MV-4-11 (cell line): ENCODE results near the gene NALCN.

Source experiments
- DNase-seq: peaks from one replicate; lab custom pipeline; 2025; lab: John Stamatoyannopoulos, UW

Gene NALCN

DNA sequence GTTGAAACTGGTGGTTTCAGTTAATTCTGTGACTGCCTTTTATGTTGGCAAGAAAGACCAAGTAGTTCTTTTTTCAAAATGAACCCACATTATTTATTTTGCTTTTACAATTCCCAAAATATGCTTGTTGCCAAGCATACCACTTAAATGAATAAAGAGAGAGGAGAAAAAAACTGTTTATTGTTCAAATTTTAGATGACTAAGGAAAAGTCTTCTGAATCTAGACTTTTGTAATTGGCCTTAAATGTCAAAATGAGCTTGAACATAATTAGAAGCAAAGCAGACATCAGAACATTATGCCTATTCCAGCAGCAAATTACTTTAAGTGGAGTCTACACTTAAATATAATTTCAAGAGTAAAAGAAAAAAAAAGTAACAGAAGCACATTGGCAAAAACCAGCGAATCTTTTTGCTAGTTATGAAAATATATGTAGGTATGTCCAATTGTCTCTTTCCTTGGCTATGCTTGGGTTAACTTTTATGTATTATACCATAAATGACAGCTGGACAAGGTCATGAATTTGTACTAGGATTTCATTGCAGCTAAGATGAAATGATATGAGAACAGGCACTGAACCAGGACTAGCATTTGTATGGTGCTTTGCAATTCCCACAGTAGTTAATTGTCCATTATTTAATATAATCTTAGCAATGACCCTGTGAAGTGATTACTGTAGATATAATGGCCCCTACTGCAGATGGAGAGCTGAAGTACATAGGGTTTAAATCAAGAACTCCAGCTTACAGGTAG, 211.9 kb downstream of the NALCN start:
- no peak for DNase-seq

GRCh38 chr13:101202590-101202989, 213.7 kb downstream of the NALCN start:
- DNase-seq: no peak

GRCh38 chr13:101190976-101191375, 225.3 kb downstream of the NALCN start:
- DNase-seq: no peak

DNA sequence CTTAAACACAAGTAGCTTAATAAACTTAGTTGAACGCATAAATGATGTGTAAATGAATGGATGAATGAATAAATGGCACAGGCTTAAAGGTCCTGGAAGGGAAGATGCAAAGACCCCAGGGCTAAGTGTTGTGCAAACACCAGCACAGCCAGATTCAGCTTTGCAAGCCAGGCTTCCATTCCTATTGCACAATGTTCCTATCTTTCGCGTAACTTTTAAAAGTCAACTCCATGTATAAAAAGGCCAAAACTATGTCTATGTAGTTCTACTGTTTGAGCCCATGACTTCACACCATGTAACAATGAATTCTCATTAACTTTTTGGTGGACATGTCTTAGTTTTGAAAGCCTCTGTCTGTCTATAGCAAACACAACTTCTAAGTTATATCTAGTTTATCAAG, 226.0 kb downstream of the NALCN start:
- DNase-seq: peak; percentile 1

GRCh38 chr13:101185606-101186005, 230.7 kb downstream of the NALCN start:
- DNase-seq: no peak

DNA sequence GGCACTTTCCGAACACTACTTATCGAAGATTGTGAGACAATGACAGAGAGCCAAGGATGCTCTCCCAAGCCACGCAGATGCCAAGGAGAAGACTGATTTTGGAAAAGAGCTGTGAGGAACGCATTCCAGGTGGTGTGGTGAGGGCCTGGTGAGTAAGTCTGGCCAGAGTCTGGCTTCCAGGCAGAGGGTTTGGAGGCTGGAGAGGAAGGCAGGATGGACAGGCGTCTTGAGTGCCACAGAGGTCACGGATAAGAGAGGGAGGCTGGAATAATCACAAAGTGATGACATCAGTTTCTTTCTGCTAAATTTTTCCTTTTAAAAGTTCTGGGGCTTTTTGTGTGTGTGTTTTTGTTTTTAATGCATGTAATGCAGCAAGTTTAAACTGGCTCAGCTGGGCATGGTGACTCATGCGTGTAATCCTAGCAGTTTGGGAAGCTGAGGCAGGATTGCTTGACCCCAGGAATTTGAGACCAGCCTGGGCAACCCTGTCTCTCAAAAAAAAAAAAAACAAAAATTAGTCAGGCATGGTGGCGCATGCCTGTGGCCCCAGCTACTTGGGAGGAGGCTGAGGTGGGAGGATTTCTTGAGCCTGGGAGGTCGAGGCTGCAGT, 235.1 kb downstream of the NALCN start:
- DNase-seq: no peak

- DNase-seq: no peak
Measured at GRCh38 chr13:101179021-101179420, 237.3 kb downstream of the NALCN start.

GRCh38 chr13:101178406-101178805, 237.9 kb downstream of the NALCN start:
- DNase-seq: no peak

- DNase-seq: no peak
Measured at GRCh38 chr13:101170306-101170705, 246.0 kb downstream of the NALCN start.

DNA sequence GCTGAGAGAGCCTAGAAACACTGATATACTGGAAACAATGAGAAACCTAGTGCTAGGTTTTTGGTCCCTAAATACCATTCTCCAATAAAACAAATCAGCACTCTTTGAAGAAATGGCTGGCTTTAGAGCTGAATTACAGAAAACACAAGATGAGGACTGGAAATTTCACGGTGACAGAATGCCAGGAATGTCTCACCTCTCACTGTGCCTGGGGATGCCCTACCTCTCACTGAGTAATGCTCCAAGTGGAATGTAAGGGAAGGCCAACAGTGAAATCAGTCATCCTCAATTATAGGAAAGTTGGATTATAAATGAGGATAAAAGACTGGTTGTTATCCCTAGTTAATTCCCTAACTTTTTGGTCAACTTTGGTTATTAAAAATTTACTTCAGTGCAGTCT, 259.0 kb downstream of the NALCN start:
- no peak for DNase-seq

DNA sequence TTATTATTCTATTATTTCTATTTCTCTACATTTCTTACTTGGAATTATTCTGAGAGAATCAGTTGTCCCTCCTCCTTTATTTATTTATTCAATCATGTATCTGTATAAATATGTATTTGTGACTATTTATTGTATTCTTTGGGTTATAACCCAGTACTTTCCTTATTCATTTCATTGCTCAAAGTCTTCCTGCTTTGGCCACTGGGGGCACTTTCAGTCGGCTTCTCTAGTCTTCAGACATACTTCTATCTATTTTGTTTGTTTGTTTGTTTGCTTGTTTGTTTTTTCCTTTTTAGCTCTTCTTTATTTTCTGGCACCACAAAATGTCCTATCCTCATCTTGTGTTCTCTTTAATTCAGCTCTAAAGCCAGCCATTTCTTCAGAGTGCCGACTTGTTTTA, 260.4 kb downstream of the NALCN start:
- no peak for DNase-seq

DNA sequence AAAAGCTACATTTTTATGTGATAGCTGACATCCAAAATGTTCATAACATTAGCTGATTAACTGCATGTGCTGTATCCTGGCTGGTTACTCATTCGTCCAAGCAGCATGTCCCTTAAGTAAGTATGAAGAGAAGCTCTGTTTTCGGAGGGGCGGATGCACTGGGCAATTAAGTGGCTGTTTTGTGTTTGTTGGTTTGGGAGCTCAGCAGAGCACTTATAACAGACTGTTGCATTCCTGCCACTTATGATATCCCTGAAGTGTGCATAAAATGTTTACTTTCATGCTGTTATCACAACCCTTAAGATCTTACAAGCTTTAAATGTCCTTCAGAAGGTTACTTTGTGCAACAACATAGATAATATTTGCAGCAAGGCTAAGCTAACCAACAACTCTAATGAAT, 264.1 kb downstream of the NALCN start:
- DNase-seq: no peak

DNA sequence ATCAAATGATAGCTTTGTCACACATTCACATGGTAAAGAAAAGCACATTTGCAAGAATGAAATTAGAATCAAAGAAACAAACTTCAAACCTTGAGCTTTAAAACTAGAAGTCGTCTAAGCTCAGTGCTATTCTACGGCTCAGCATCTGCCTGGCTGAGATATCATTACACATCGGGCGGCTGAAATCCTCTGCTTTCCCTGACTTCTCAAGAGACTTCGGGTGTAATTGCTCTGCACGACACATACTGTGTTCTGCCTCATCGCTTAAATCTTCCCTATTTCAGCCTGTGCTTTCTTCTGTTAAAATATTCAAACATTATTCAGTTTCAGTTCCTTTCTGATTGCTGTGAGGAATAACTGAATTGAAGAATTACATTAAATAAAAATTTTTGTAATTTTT, 265.3 kb downstream of the NALCN start:
- no peak for DNase-seq

DNA sequence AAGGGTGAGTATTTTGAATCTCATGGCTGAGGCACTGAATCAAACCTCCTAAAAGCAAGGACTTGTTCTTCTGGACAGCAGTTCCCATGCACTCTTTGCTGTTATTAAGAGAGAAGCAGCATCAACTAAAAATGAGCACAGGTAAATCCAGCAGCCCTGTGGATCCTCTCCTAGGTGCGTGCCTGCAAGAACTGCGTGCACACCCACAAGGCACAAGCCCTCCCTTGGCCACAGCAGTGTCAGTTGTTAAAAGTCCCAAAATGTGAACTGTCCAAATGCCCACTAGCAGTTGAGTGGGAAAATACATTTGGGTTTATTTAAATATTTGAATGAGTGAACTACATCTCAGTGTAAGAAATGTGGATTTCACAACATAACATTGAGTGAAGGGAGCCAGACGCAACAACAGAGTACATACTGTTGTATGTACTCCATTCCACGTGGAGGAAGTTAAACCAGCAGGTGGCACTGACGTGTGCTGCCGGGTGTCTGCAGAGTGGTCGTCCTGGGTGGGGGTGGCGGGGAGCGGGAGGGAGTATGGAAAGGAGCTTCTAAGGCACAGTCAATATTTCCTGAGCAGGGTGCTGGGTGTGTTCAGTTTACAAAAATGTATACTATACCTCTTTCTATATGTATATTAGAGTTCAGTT, 266.4 kb downstream of the NALCN start:
- DNase-seq: no peak

GRCh38 chr13:101146101-101146898, 270.0 kb downstream of the NALCN start:
- no peak for DNase-seq

GRCh38 chr13:101144808-101145419, 271.4 kb downstream of the NALCN start:
- peak; percentile 40 for DNase-seq

GRCh38 chr13:101140936-101141335, 275.4 kb downstream of the NALCN start:
- no peak for DNase-seq

DNA sequence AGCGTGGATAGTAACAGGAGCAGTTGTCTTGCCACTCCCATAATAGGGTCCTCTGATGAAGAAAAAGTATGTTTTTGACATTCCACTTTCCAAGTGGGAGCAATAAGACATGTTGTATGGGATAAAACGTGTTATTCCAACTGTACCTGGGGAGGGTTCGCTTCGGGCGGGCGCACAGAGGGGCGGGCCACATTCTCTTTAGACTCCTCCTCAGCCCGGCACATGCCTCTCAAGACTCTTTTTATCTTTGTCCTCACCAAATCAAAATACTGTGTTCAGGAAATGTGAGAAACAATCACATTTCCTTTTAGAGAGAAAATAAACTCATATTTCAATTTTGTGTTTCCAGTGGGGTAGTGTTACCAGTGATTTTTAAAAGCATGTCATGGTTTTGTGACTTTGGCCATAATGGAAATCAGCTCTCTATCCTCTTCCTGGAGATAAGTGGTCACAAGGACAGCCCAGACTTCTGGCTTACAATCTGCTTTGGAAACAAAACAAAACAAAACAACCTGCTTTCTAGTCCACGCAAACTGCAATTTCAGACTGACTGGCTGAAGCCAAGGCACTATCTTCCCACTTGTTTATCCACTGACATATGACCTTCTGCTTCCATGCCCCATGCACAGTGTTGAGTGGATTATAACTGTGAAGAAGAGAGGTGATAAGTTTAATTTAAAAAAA, 276.1 kb downstream of the NALCN start:
- no peak for DNase-seq

DNA sequence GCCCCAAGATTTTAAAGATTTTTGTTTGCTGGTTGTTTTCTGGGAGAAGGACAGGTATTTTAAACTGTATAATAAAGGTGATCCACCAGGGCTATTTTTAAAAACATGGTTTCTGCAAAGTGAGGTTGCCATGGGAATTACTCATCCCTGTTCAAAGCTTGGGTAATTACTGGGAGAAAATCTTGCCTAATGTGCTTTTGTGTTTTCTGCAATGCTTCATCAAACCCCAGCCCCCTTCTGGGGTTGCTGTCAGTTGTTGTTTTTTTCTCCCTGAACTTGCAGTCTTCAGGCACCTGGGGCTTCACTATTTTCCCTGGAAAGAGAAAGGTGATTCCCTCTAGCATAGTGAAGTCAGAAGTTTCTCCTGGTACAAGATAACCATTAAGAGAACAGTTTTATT, 277.2 kb downstream of the NALCN start:
- no peak for DNase-seq

GRCh38 chr13:101127741-101128353, 288.5 kb downstream of the NALCN start:
- peak; percentile 36 for DNase-seq

DNA sequence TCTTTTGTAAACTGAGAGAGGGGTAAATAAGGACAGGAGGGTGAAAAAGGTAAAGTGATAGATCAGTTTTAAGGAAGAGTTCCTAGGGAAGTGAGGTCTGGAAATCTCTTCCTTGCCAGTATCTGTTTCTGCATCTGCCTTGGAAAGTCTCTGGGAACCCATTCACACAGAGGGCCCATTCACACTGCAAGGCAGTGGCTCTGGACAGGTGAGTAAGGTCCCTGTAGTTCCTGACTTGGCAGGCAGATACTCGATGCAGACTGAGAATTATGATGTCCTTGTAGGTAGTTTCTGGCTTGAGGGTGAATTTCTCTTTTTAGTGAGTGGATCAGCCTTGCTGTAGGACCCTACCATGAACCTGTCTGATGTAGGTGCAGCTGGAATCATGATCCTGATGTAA, 293.3 kb downstream of the NALCN start:
- DNase-seq: no peak
